Measurements from ENCODE around the gene TMEM91. TPM values are rescaled to one million over a fixed set of nuclear protein-coding genes. Genes with fewer than 3 reads are reported as not detected.

TMEM91 gene
- total and polyA plus RNA-seq, 9 of the 15 experiments (the other 6 are each of a cell fraction or from before 2014, with no cell fraction given), result 1.2 to 5.2 (median 2.7) TPM

DNA sequence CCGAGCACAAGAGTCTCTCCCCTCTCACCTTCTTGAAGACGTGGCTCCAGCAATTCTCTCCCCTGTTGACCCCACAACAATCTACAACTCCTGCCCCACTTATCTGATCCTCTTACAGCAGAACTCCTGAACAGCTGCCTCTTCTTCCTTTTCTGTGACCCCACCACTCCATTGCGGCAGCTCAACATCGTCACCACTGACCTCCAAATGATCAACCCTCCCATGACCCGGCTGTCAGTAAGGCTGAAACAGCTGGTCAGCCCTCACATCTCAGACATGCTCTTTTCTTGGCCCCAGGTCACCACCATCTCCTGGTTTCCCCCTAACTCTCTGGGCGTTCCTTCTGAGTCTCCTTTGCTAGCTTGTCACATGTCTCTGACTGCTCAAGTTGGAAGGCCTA, 19.0 kb downstream of the TMEM91 start (continued):
- TF ChIP-seq, protein P1, sequence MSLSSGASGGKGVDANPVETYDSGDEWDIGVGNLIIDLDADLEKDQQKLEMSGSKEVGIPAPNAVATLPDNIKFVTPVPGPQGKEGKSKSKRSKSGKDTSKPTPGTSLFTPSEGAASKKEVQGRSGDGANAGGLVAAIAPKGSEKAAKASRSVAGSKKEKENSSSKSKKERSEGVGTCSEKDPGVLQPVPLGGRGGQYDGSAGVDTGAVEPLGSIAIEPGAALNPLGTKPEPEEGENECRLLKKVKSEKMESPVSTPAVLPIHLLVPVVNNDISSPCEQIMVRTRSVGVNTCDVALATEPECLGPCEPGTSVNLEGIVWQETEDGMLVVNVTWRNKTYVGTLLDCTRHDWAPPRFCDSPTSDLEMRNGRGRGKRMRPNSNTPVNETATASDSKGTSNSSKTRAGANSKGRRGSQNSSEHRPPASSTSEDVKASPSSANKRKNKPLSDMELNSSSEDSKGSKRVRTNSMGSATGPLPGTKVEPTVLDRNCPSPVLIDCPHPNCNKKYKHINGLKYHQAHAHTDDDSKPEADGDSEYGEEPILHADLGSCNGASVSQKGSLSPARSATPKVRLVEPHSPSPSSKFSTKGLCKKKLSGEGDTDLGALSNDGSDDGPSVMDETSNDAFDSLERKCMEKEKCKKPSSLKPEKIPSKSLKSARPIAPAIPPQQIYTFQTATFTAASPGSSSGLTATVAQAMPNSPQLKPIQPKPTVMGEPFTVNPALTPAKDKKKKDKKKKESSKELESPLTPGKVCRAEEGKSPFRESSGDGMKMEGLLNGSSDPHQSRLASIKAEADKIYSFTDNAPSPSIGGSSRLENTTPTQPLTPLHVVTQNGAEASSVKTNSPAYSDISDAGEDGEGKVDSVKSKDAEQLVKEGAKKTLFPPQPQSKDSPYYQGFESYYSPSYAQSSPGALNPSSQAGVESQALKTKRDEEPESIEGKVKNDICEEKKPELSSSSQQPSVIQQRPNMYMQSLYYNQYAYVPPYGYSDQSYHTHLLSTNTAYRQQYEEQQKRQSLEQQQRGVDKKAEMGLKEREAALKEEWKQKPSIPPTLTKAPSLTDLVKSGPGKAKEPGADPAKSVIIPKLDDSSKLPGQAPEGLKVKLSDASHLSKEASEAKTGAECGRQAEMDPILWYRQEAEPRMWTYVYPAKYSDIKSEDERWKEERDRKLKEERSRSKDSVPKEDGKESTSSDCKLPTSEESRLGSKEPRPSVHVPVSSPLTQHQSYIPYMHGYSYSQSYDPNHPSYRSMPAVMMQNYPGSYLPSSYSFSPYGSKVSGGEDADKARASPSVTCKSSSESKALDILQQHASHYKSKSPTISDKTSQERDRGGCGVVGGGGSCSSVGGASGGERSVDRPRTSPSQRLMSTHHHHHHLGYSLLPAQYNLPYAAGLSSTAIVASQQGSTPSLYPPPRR (CRISPR knock-in tag; IDR thresholded peaks at IDR 0.05; ENCODE audit: borderline replicate concordance), result no peak
- TF ChIP-seq PHF8 (IDR thresholded peaks at IDR 0.05; ENCODE audit: borderline replicate concordance, low read length) (no peak; the same call in 1 of the 2 replicates), NFIX (CRISPR knock-in tag; IDR thresholded peaks at IDR 0.05; ENCODE audit: low read depth) (no peak), ETV5 (CRISPR knock-in tag; IDR thresholded peaks at IDR 0.05; ENCODE audit: low read depth) (no peak), DPF2 (IDR thresholded peaks at IDR 0.05) (peak; percentile 56; the same call in 1 of the 2 replicates), RAD21 (CRISPR knock-in tag; conservative IDR thresholded peaks at IDR 0.05 in 1 of 2, IDR thresholded peaks at IDR 0.05 in 1 of 2) (0 out of 4 replicates have a peak, but pooled peaks of 1 of the 2 experiments have one; percentile 13), PTRF (tag; IDR thresholded peaks at IDR 0.05) (no peak), TCF3 (CRISPR knock-in tag; IDR thresholded peaks at IDR 0.05) (no peak), BCL6 (CRISPR knock-in tag; IDR thresholded peaks at IDR 0.05) (no peak), GABPB1 (CRISPR knock-in tag; IDR thresholded peaks at IDR 0.05) (no peak), CC2D1A (IDR thresholded peaks at IDR 0.05) (no peak), ZNF324 (CRISPR knock-in tag; IDR thresholded peaks at IDR 0.05) (no peak), CBX3 (IDR thresholded peaks at IDR 0.05; ENCODE audit: borderline replicate concordance in 1 of 2, low read length in 2 of 2) (no peak), TAF9B (IDR thresholded peaks at IDR 0.05; ENCODE audit: partially characterized antibody) (no peak), ZNF165 (CRISPR knock-in tag; IDR thresholded peaks at IDR 0.05; ENCODE audit: borderline replicate concordance) (no peak), ZFP36 (IDR thresholded peaks at IDR 0.05; ENCODE audit: low read depth, low read length, partially characterized antibody) (no peak), SMC3 (conservative IDR thresholded peaks at IDR 0.05; ENCODE audit: insufficient read depth, low read depth, low read length) (no peak), POLR3G (IDR thresholded peaks at IDR 0.05; ENCODE audit: extremely low read depth, insufficient read length, insufficient replicate concordance) (no peak)
- TF ChIP-seq, protein P2, sequence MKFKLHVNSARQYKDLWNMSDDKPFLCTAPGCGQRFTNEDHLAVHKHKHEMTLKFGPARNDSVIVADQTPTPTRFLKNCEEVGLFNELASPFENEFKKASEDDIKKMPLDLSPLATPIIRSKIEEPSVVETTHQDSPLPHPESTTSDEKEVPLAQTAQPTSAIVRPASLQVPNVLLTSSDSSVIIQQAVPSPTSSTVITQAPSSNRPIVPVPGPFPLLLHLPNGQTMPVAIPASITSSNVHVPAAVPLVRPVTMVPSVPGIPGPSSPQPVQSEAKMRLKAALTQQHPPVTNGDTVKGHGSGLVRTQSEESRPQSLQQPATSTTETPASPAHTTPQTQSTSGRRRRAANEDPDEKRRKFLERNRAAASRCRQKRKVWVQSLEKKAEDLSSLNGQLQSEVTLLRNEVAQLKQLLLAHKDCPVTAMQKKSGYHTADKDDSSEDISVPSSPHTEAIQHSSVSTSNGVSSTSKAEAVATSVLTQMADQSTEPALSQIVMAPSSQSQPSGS (CRISPR knock-in tag; IDR thresholded peaks at IDR 0.05), result no peak
- TF ChIP-seq, protein P3, sequence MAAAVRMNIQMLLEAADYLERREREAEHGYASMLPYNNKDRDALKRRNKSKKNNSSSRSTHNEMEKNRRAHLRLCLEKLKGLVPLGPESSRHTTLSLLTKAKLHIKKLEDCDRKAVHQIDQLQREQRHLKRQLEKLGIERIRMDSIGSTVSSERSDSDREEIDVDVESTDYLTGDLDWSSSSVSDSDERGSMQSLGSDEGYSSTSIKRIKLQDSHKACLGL (CRISPR knock-in tag; IDR thresholded peaks at IDR 0.05; ENCODE audit: borderline replicate concordance, poor library complexity, severe bottlenecking), result no peak
- TF ChIP-seq, protein P4, sequence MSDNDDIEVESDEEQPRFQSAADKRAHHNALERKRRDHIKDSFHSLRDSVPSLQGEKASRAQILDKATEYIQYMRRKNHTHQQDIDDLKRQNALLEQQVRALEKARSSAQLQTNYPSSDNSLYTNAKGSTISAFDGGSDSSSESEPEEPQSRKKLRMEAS (CRISPR knock-in tag; IDR thresholded peaks at IDR 0.05), result no peak
- TF ChIP-seq, protein P5, sequence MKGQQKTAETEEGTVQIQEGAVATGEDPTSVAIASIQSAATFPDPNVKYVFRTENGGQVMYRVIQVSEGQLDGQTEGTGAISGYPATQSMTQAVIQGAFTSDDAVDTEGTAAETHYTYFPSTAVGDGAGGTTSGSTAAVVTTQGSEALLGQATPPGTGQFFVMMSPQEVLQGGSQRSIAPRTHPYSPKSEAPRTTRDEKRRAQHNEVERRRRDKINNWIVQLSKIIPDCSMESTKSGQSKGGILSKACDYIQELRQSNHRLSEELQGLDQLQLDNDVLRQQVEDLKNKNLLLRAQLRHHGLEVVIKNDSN (CRISPR knock-in tag; IDR thresholded peaks at IDR 0.05), result peak; percentile 23; the same call in 1 of the 2 replicates

Data from K562 (cell line).